Natural killer cell (primary cell): ENCODE results near the gene FKBP9. TPM values are rescaled to one million over a fixed set of nuclear protein-coding genes. Genes with fewer than 3 reads are reported as not detected.

ENCODE experiments used
- ATAC-seq, 3 donors: fragments of 150-1000 bp in 2 of 3; fragments of 200-7000 bp in 1 of 3; cut with Tn5 transposase; 1 replicate in 1 of 3; 2 replicates in 2 of 3; pipeline ENCODE4 v1.10.0; 2021; ENCODE audit warnings: mild to moderate bottlenecking in 2 of 3, moderate library complexity in 2 of 3
- DNase-seq, 2 donors: peaks; one replicate each; pipeline versions ENCODE4 v3.0.0 to v3.0.0-alpha.2; 2013 to 2021; ENCODE audit warnings: mixed read lengths in 1 of 2
- H3K27ac ChIP-seq: one replicate; pipeline ENCODE4 v1.5.1; 2013; ENCODE audit warnings: mild to moderate bottlenecking, low read length
- H3K27me3 ChIP-seq: one replicate; pipeline ENCODE4 v1.6.1; 2013; ENCODE audit warnings: low read length; ENCODE audit not compliant: control insufficient read depth, insufficient read depth
- H3K36me3 ChIP-seq: one replicate; pipeline ENCODE4 v1.6.1; 2013; ENCODE audit warnings: low read length; ENCODE audit not compliant: control insufficient read depth, insufficient read depth
- H3K4me1 ChIP-seq: one replicate; pipeline ENCODE4 v1.6.1; 2013; ENCODE audit warnings: low read length; ENCODE audit not compliant: control insufficient read depth, insufficient read depth
- H3K4me3 ChIP-seq: one replicate; pipeline ENCODE4 v1.5.1; 2013; ENCODE audit warnings: low read length
- H3K9me3 ChIP-seq: one replicate; pipeline ENCODE4 v1.6.1; 2013; ENCODE audit warnings: low read length; ENCODE audit not compliant: control insufficient read depth, insufficient read depth
- H3K27ac Mint-ChIP-seq, 2 donors: one replicate each; pipeline ENCODE4 v1.8.0; 2022; ENCODE audit warnings: mild to moderate bottlenecking in 2 of 2, mixed read lengths in 2 of 2, moderate library complexity in 1 of 2
- H3K27me3 Mint-ChIP-seq, 2 donors: one replicate each; pipeline ENCODE4 v1.8.0; 2022; ENCODE audit warnings: low read depth in 2 of 2, mixed read lengths in 2 of 2
- H3K36me3 Mint-ChIP-seq: one replicate; pipeline ENCODE4 v1.8.0; 2022; ENCODE audit warnings: mixed read lengths
- H3K4me1 Mint-ChIP-seq, 2 donors: one replicate each; pipeline ENCODE4 v1.8.0; 2022; ENCODE audit warnings: mixed read lengths in 2 of 2
- H3K4me3 Mint-ChIP-seq: one replicate; pipeline ENCODE4 v1.8.0; 2022; ENCODE audit warnings: mild to moderate bottlenecking, moderate library complexity, mixed read lengths
- H3K9me3 Mint-ChIP-seq, 2 donors: one replicate each; pipeline ENCODE4 v1.8.0; 2022; ENCODE audit warnings: mixed read lengths in 2 of 2
- WGBS: methylation state at CpG from one replicate; pipeline ENCODE4 v1.1.7; 2013; ENCODE audit warnings: missing lambda C conversion rate; ENCODE audit not compliant: insufficient coverage; 5-methylcytosine and 5-hydroxymethylcytosine counted together
- intact Hi-C: fragments of 100-400 bp; cut with micrococcal nuclease; formaldehyde crosslinking; loops from one replicate; pipeline ENCODE4 v1.14.2; 2022
- total RNA-seq, 4 donors: library from RNA; stranded (reverse); fragments of 120-200 nt in 1 of 4; gene quantifications; one replicate each; pipeline versions ENCODE4 v1.2.3 to v1.2.4, GENCODE V29; 2013 to 2022
- TF ChIP-seq, protein P1 (sequence below): fragments of 200-600 bp; IDR thresholded peaks from one replicate; pipeline ENCODE4 v1.8.0; 2022; ENCODE audit warnings: antibody characterized with exemption

Gene FKBP9
- total RNA-seq, 3 donors from 2014 or later (not counting 1 experiment from before 2014, with no cell fraction given), result 2.3 TPM; not detected in 2

DNA sequence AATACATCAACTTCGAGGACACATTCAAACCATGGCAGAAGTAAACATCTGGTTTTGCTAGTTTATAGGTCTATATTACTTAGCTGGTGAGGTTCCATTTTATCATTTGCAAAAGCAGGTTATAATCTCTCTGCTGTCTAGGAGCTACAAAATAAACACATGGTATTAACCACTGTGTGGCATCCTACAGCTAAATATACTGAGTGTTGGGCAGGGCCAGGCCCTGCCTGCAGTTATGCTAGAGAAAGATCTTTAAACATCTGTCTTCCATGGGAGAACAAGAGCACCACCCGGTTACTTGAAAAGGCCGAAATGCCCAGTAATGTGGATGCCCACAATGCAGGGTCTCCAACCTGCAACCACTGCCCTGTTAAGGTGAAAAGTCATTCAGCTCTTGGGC lies 20.6 kb upstream of the FKBP9 start:
- no peaks in the 10 kb centered on the region for H3K36me3 Mint-ChIP-seq
- no peaks in the 10 kb centered on the region for H3K36me3 ChIP-seq
- no peak overlapping the region for H3K4me3 ChIP-seq
- WGBS, result 98% methylated on average over 2 of the region's 3 CpGs
- H3K9me3 Mint-ChIP-seq, result no peaks in the 10 kb centered on the region
- H3K27ac Mint-ChIP-seq, result no peak overlapping the region
- H3K27ac ChIP-seq, result no peak overlapping the region
- no peaks in the 10 kb centered on the region for H3K9me3 ChIP-seq
- H3K27me3 Mint-ChIP-seq, result no peaks in the 10 kb centered on the region
- intact Hi-C loops, result no loop called here
- H3K27me3 ChIP-seq, result no peaks in the 10 kb centered on the region
- no peak for ATAC-seq
- H3K4me3 Mint-ChIP-seq, result no peak overlapping the region
- TF ChIP-seq, protein P1, sequence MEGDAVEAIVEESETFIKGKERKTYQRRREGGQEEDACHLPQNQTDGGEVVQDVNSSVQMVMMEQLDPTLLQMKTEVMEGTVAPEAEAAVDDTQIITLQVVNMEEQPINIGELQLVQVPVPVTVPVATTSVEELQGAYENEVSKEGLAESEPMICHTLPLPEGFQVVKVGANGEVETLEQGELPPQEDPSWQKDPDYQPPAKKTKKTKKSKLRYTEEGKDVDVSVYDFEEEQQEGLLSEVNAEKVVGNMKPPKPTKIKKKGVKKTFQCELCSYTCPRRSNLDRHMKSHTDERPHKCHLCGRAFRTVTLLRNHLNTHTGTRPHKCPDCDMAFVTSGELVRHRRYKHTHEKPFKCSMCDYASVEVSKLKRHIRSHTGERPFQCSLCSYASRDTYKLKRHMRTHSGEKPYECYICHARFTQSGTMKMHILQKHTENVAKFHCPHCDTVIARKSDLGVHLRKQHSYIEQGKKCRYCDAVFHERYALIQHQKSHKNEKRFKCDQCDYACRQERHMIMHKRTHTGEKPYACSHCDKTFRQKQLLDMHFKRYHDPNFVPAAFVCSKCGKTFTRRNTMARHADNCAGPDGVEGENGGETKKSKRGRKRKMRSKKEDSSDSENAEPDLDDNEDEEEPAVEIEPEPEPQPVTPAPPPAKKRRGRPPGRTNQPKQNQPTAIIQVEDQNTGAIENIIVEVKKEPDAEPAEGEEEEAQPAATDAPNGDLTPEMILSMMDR, result no peak
- H3K4me1 ChIP-seq, result peaks cover 3% of the 10 kb centered on the region
- no peak for DNase-seq
- peaks cover 8% of the 10 kb centered on the region in 2 donors for H3K4me1 Mint-ChIP-seq

DNA sequence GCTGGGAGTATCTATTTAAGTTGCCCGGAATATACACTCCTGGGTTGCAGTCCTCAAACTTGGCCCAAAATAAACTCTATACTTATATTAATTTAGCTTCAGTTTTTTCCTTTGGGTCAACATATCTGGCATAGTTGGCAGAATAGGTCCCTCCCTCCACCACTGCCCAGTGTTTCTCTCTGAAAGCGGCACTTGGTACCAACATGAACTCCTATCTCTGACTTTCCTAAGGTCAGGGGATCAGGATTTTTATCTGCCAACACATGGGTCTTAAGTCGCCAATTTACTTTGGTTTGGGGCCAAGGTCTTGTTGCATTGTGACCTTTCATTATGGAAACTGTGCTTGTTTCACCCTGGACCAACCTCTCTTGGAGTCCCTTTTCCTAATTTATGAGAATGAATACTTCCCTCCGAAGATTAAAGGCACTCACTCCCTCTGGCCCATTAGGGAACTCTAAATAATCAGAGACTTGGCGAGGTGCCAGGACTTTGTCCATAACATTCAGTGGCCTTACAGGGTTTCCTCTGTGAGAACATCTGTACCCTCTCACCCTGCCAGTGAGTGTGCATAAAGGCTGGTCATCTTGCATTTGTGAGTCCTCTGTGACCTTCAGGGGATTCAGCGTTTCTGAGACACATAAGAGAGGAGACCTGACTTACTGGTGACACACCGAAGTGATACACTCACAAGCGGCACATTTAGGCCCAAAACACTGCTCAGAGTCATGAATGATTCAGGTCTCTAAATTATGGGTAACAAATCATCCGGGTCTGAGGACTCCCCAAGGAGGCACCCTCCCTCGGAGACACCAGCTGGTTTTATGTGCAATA lies 19.7 kb upstream of the FKBP9 start:
- Mint-ChIP-seq H3K4me1 (peaks cover 16% of the 10 kb centered on the region in 2 donors), H3K27me3 (no peaks in the 10 kb centered on the region), H3K36me3 (no peaks in the 10 kb centered on the region), H3K4me3 (no peak overlapping the region), H3K27ac (no peak overlapping the region), H3K9me3 (no peaks in the 10 kb centered on the region)
- TF ChIP-seq, protein P1, result no peak
- Histone ChIP-seq H3K27ac (no peak overlapping the region), H3K36me3 (no peaks in the 10 kb centered on the region), H3K27me3 (no peaks in the 10 kb centered on the region), H3K4me3 (no peak overlapping the region), H3K9me3 (no peaks in the 10 kb centered on the region), H3K4me1 (peaks cover 8% of the 10 kb centered on the region)
- DNase-seq, result no peak
- ATAC-seq, result no peak
- 92% methylated on average over 10 of the region's 10 CpGs for WGBS
- intact Hi-C loops, result no loop called here

DNA sequence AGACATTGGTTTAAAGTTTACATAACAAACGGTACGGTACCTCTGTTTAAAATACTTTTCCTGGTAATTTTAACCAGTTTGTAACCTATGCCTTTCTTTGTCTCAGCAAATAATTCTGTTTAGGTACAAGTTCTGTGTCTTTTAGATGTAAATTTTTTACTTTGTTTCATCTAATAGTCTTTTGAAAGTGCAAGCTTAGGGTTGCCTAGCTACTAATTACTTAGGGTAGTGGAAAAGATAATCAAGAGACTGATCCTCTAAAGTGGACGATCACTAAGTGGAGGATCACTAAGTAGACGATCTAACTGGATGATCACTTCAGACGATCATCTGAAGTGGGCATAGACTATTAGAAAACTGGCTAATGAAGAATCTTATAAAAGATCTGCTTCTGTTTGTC lies 16.1 kb upstream of the FKBP9 start:
- H3K9me3 Mint-ChIP-seq, result no peaks in the 10 kb centered on the region
- peaks cover 0 to 6% of the 10 kb centered on the region in 2 donors for H3K27me3 Mint-ChIP-seq
- no peaks in the 10 kb centered on the region for H3K36me3 Mint-ChIP-seq
- intact Hi-C loops, result loop anchor here (5.0 kb wide), 1 partner anchor 49 kb away; the partner anchor contains the start of gene KBTBD2
- H3K4me1 ChIP-seq, result peaks cover 11% of the 10 kb centered on the region
- H3K9me3 ChIP-seq, result no peaks in the 10 kb centered on the region
- DNase-seq, result no peak
- H3K4me1 Mint-ChIP-seq, result peaks cover 11 to 16% of the 10 kb centered on the region in 2 donors
- no peaks in the 10 kb centered on the region for H3K36me3 ChIP-seq
- 91% methylated on average over 5 of the region's 5 CpGs for WGBS
- no peak overlapping the region for H3K4me3 ChIP-seq
- no peak for ATAC-seq
- H3K27me3 ChIP-seq, result no peaks in the 10 kb centered on the region
- no peak overlapping the region for H3K4me3 Mint-ChIP-seq
- H3K27ac ChIP-seq, result no peak overlapping the region
- H3K27ac Mint-ChIP-seq, result peak overlapping the region in 1 of 2 donors; percentile 78
- TF ChIP-seq, protein P1, result no peak
